ENCODE measurements around the gene DACH1. TPM values are rescaled to one million over a fixed set of nuclear protein-coding genes. Genes with fewer than 3 reads are reported as not detected.

The DACH1 gene
- total RNA-seq, 2 experiments from 2014 or later, result not detected

DNA sequence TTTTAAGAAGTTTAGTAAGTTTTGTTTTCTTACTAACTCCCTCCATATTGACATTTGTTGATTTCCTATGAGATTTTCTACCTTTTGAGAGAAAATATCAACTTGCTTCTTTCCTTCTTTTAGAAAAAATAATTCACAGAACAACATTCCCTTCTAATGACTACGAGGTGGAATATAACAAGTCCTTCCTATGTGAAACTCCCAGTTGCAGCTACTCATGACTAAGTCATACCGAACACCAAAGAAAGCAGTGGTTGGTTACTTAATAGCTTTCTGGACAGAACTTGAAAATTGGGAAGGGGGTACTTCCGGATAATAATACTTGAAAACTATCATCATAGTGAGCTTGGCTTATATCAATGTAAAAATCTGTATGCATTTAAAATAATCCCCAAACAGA, 144.8 kb downstream of the DACH1 start:
- Mint-ChIP-seq H3K36me3 (ENCODE audit: low read depth) (no peaks in the 10 kb centered on the region), H3K27me3 (no peaks in the 10 kb centered on the region), H3K4me1 (no peaks in the 10 kb centered on the region), H3K9me3 (no peaks in the 10 kb centered on the region), H3K4me3 (no peak overlapping the region), H3K27ac (no peak overlapping the region)
- CTCF ChIA-PET, result no interaction called here
- POLR2A ChIA-PET, result no interaction called here
- DNase-seq, result no peak

DNA sequence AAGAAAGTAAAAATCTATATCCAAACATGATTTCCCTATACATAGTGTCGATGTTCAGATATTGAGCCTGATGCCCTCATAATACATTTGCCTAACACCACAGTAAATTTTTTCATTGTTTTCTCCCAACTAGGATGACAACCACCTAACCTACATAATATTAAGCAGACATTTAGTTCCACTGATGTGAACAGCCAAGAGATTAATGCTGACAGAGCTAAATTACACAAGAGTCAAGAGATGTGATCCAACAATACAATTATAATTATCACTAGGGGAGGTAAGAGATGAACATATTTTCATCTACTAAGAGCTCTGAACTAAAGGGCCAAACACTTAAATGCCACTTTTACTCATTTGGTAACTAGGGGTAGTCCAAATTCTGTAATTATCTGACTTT, 145.9 kb downstream of the DACH1 start:
- CTCF ChIA-PET, result no interaction called here
- no peak for DNase-seq
- Mint-ChIP-seq H3K4me1 (no peaks in the 10 kb centered on the region), H3K27ac (no peak overlapping the region), H3K9me3 (no peaks in the 10 kb centered on the region), H3K36me3 (ENCODE audit: low read depth) (no peaks in the 10 kb centered on the region), H3K4me3 (no peak overlapping the region), H3K27me3 (no peaks in the 10 kb centered on the region)
- POLR2A ChIA-PET, result no interaction called here

- ChIA-PET CTCF (no interaction called here), POLR2A (no interaction called here)
- H3K4me1 Mint-ChIP-seq, result no peaks in the 10 kb centered on the region
- H3K27ac Mint-ChIP-seq, result no peak overlapping the region
- no peaks in the 10 kb centered on the region for H3K27me3 Mint-ChIP-seq
- H3K4me3 Mint-ChIP-seq, result no peak overlapping the region
- H3K9me3 Mint-ChIP-seq, result no peaks in the 10 kb centered on the region
- no peak for DNase-seq
- no peaks in the 10 kb centered on the region for H3K36me3 Mint-ChIP-seq (ENCODE audit: low read depth)
Measured at GRCh38 chr13:71718931-71719330, 148.1 kb downstream of the DACH1 start.

DNA sequence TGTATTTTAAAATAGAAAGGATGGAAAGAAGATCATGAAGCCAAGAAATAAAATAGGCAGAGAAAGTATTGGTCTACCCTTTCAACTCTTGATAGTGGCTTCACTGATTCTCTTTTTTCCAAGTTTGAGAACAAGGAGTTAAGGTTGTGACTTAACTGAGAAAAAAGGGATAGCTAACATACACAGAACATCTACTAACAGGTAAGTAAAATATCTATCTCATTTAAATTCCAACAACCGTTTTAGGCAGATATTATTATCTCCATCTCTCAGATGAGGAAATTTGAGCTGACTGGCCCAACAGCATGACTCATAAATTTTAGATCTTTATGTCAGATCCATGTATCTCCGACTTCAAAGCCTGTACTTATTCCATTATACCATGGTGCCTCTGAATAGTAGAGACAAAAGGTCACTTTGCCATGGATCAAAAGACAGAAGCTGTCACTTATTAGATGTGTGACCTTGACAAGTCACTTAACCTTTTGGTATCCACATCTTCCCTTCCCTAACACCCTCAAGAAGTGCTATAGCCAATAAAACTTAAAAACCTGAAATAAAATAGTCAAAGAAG, 152.1 kb downstream of the DACH1 start:
- DNase-seq, result no peak
- POLR2A ChIA-PET, result no interaction called here
- H3K4me1 Mint-ChIP-seq, result no peaks in the 10 kb centered on the region
- CTCF ChIA-PET, result no interaction called here
- H3K27ac Mint-ChIP-seq, result no peak overlapping the region
- no peaks in the 10 kb centered on the region for H3K9me3 Mint-ChIP-seq
- no peaks in the 10 kb centered on the region for H3K36me3 Mint-ChIP-seq (ENCODE audit: low read depth)
- no peaks in the 10 kb centered on the region for H3K27me3 Mint-ChIP-seq
- no peak overlapping the region for H3K4me3 Mint-ChIP-seq

DNA sequence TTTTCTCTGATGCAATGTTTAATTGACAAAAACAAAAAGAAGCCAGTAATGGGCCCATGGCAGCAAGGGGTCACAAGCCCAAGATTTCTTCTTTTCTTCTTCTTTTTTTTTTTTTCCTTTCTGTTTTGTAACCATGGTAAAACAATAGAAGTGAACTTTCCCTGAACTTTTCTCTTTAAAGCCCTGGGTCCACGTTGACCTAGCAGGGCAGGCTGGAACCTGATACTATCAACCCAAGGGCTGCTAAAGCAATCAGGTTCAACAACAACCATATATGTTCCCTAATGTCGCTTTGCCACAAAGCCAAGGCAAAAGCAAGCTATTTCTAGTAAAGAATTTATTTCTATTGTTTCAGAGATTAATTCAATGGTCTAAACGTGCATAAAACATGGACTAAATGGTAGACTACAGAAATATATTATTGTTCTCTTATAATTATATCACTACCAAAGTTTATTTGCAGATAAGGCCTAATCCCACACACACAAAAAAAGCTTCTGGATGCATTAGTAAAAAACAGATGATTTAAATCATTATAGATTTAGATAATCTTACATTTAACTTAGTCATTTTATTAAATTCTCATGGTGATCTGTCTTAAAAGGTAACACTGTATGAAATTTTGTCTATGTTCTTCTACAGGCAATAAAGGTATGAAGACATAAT, 153.9 kb downstream of the DACH1 start:
- POLR2A ChIA-PET, result no interaction called here
- no peak overlapping the region for H3K27ac Mint-ChIP-seq
- CTCF ChIA-PET, result no interaction called here
- no peak overlapping the region for H3K4me3 Mint-ChIP-seq
- no peaks in the 10 kb centered on the region for H3K27me3 Mint-ChIP-seq
- no peaks in the 10 kb centered on the region for H3K9me3 Mint-ChIP-seq
- H3K36me3 Mint-ChIP-seq (ENCODE audit: low read depth), result no peaks in the 10 kb centered on the region
- no peaks in the 10 kb centered on the region for H3K4me1 Mint-ChIP-seq
- no peak for DNase-seq

DNA sequence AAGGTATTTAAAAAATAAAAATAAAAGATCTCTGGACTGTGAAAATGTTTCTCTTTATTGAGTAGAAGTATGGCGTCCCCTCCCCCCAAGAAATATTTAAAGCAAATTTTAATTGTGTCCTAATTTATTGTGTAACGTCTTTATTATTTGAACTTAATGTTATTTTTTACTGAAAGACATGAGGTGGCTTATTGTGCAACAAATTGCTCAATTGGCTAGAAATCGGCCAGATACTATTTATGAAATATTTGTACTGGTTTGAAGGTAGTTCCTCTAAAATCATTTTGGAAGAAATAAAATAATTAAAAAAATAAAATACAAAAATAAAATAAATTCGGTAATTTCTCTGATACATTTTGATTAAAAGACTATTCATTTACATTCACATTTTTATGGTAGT, 162.3 kb downstream of the DACH1 start:
- CTCF ChIA-PET, result no interaction called here
- H3K27me3 Mint-ChIP-seq, result no peaks in the 10 kb centered on the region
- H3K4me1 Mint-ChIP-seq, result no peaks in the 10 kb centered on the region
- no peak overlapping the region for H3K27ac Mint-ChIP-seq
- POLR2A ChIA-PET, result no interaction called here
- H3K4me3 Mint-ChIP-seq, result no peak overlapping the region
- H3K36me3 Mint-ChIP-seq (ENCODE audit: low read depth), result no peaks in the 10 kb centered on the region
- no peaks in the 10 kb centered on the region for H3K9me3 Mint-ChIP-seq
- no peak for DNase-seq

DNA sequence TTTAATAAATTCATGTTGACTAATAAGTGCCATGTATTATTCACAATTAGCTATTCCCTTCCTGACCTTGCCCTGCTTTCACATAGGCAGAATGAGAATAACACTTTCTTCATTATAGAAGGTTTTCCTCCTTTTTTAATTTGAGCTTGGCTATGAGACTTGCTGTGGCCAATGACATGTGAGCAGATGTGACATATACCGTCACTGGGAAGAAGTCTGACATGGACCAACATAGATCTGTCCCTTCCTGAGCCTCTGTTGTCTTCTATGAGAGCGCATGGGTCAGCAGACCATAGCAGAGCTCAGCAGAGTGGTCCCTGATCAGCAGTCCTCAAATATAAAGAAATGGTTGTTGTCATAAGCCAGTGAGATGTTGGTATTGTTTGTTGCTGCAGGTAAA, 163.9 kb downstream of the DACH1 start:
- DNase-seq, result no peak
- no peak overlapping the region for H3K4me3 Mint-ChIP-seq
- POLR2A ChIA-PET, result no interaction called here
- CTCF ChIA-PET, result no interaction called here
- no peaks in the 10 kb centered on the region for H3K27me3 Mint-ChIP-seq
- H3K36me3 Mint-ChIP-seq (ENCODE audit: low read depth), result no peaks in the 10 kb centered on the region
- H3K9me3 Mint-ChIP-seq, result no peaks in the 10 kb centered on the region
- H3K27ac Mint-ChIP-seq, result no peak overlapping the region
- H3K4me1 Mint-ChIP-seq, result no peaks in the 10 kb centered on the region

GRCh38 chr13:71702253-71702652, 164.8 kb downstream of the DACH1 start:
- POLR2A ChIA-PET, result no interaction called here
- Mint-ChIP-seq H3K4me3 (no peak overlapping the region), H3K27ac (no peak overlapping the region), H3K36me3 (ENCODE audit: low read depth) (no peaks in the 10 kb centered on the region), H3K27me3 (no peaks in the 10 kb centered on the region), H3K9me3 (no peaks in the 10 kb centered on the region), H3K4me1 (no peaks in the 10 kb centered on the region)
- CTCF ChIA-PET, result no interaction called here
- DNase-seq, result no peak

GRCh38 chr13:71701741-71702140, 165.3 kb downstream of the DACH1 start:
- DNase-seq, result no peak
- no peak overlapping the region for H3K4me3 Mint-ChIP-seq
- CTCF ChIA-PET, result no interaction called here
- H3K4me1 Mint-ChIP-seq, result no peaks in the 10 kb centered on the region
- POLR2A ChIA-PET, result no interaction called here
- H3K9me3 Mint-ChIP-seq, result no peaks in the 10 kb centered on the region
- H3K36me3 Mint-ChIP-seq (ENCODE audit: low read depth), result no peaks in the 10 kb centered on the region
- no peaks in the 10 kb centered on the region for H3K27me3 Mint-ChIP-seq
- no peak overlapping the region for H3K27ac Mint-ChIP-seq

DNA sequence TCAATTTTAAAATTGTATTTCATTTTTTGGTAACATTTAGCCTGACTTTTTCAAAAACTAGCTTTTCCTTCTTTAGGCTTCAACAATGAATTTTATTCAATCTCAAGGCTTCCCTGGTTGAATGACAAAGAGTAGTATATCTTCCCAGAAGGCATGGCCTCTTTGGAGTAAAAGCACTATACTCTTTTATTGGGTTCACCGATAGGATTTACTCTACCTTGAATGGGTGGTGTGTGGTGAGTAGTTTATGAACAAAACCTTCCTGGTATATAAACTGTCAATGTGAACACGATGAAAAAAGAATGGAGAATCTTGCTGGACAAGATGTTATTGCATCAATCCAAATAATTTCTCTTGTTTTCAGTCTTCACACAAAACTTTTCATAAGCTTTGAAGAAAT, 167.7 kb downstream of the DACH1 start:
- ChIA-PET POLR2A (no interaction called here), CTCF (no interaction called here)
- no peak for DNase-seq

DNA sequence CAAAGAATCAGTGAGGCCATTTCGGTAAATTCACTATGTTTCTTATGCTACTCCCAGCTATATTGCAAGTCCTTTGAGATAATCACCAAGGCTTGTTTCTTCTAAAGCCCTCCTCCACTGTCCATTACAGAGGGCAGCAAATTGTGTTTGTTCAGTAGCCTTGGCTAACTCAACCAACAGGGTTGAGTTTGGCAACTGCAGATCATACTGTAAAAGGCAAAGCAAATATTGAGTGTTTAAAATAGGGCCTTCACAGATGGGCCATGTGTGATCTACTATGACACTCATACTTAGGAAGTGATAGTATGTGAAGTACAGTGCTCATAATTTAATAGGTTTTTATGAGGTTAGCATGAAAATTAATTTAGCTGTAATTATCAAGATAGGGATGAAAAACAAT, 171.3 kb downstream of the DACH1 start:
- no peaks in the 10 kb centered on the region for H3K27me3 Mint-ChIP-seq
- no peaks in the 10 kb centered on the region for H3K36me3 Mint-ChIP-seq (ENCODE audit: low read depth)
- POLR2A ChIA-PET, result no interaction called here
- no peak for DNase-seq
- no peaks in the 10 kb centered on the region for H3K4me1 Mint-ChIP-seq
- CTCF ChIA-PET, result no interaction called here
- H3K9me3 Mint-ChIP-seq, result no peaks in the 10 kb centered on the region
- no peak overlapping the region for H3K27ac Mint-ChIP-seq
- no peak overlapping the region for H3K4me3 Mint-ChIP-seq

More for the DNA sequence above, 167.7 kb downstream of the DACH1 start:
- no peaks in the 10 kb centered on the region for H3K4me1 Mint-ChIP-seq
- H3K4me3 Mint-ChIP-seq, result no peak overlapping the region
- H3K9me3 Mint-ChIP-seq, result no peaks in the 10 kb centered on the region
- H3K36me3 Mint-ChIP-seq (ENCODE audit: low read depth), result no peaks in the 10 kb centered on the region
- H3K27ac Mint-ChIP-seq, result no peak overlapping the region
- no peaks in the 10 kb centered on the region for H3K27me3 Mint-ChIP-seq

DNA sequence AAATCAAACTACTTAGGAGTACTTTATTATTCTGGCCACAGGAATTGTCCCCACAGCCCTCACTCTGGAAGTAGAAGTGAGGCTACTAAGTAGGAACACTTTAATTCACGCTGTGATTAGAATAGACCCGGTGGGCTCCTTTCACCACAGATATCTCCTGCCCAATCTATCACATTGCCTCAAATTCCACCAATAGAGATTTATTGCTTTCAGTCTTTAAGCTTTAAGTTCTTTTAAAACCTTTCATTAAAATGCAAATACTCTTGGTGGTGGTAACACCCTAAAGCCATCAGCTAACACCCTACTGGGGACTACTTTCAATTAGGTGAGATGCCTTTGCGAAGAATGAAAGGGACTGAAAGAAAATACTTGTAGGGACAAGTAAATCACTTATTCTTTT, 181.9 kb downstream of the DACH1 start:
- Mint-ChIP-seq H3K27ac (no peak overlapping the region), H3K4me3 (no peak overlapping the region), H3K9me3 (no peaks in the 10 kb centered on the region), H3K36me3 (ENCODE audit: low read depth) (no peaks in the 10 kb centered on the region), H3K4me1 (no peaks in the 10 kb centered on the region), H3K27me3 (no peaks in the 10 kb centered on the region)
- DNase-seq, result no peak
- POLR2A ChIA-PET, result no interaction called here
- CTCF ChIA-PET, result no interaction called here

DNA sequence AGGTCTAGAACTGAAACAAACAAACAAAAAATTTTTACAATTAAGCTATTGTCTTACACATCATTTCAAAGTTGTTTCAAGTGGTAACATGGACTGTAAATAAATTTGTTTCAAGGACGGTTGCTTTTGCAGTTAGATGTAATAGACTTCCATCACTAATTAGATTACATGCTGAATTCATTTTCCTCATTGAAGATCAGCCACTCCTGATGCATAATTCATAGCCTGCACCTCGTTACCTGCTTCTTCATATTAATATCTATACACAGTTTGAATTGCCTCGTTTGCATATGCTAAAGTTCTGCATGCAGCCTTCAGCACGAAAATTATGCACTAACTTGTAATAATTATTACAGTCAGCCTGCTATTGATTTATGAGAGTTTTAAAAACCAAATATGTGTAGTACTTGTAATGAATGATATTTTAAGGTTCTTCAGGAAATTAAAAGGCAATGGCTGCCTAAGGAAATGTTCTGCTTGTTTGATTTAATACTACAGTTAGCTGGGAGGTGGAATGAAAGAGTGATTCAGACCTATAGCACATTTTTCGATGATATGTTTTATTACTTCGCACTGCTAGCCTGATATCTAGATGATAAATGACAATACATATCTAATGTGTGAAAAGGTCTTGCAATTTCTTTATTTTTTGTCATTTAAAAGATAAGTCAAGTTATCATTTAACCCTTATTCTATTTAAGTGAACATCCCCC, 184.9 kb downstream of the DACH1 start:
- H3K9me3 Mint-ChIP-seq, result no peaks in the 10 kb centered on the region
- H3K27ac Mint-ChIP-seq, result no peak overlapping the region
- no peaks in the 10 kb centered on the region for H3K4me1 Mint-ChIP-seq
- no peak for DNase-seq
- H3K27me3 Mint-ChIP-seq, result no peaks in the 10 kb centered on the region
- H3K36me3 Mint-ChIP-seq (ENCODE audit: low read depth), result no peaks in the 10 kb centered on the region
- no peak overlapping the region for H3K4me3 Mint-ChIP-seq
- CTCF ChIA-PET, result no interaction called here
- POLR2A ChIA-PET, result no interaction called here

- H3K9me3 Mint-ChIP-seq, result peaks cover 2% of the 10 kb centered on the region
- H3K4me1 Mint-ChIP-seq, result no peaks in the 10 kb centered on the region
- no peak overlapping the region for H3K27ac Mint-ChIP-seq
- no peaks in the 10 kb centered on the region for H3K27me3 Mint-ChIP-seq
- ChIA-PET POLR2A (no interaction called here), CTCF (no interaction called here)
- no peaks in the 10 kb centered on the region for H3K36me3 Mint-ChIP-seq (ENCODE audit: low read depth)
- DNase-seq, result no peak
- no peak overlapping the region for H3K4me3 Mint-ChIP-seq
Measured at GRCh38 chr13:71677124-71677523, 189.9 kb downstream of the DACH1 start.
